ENCODE measurements around the gene AGAP1. TPM values are rescaled to one million over a fixed set of nuclear protein-coding genes. Genes with fewer than 3 reads are reported as not detected.

Gene AGAP1
- total RNA-seq, 1 donor from 2014 or later: 39.4 TPM

- no peaks in the 10 kb centered on the region for H3K27me3 ChIP-seq (ENCODE audit: insufficient read depth, low read length)
- Mint-ChIP-seq H3K27ac (ENCODE audit: unreplicated experiment) (no peak overlapping the region), H3K4me3 (ENCODE audit: unreplicated experiment) (no peak overlapping the region), H3K27me3 (ENCODE audit: low read depth, unreplicated experiment) (no peaks in the 10 kb centered on the region), H3K4me1 (ENCODE audit: low read depth, unreplicated experiment) (no peaks in the 10 kb centered on the region), H3K36me3 (ENCODE audit: low read depth, unreplicated experiment) (peaks cover 8% of the 10 kb centered on the region), H3K9me3 (ENCODE audit: unreplicated experiment) (no peaks in the 10 kb centered on the region)
- FAIRE-seq: no peak
- no peak overlapping the region for H3K9ac ChIP-seq (ENCODE audit: low read length)
- no peaks in the 10 kb centered on the region for H3K79me2 ChIP-seq (ENCODE audit: insufficient read depth, low read length)
- no peak for TF ChIP-seq CTCF (IDR thresholded peaks at IDR 0.05; ENCODE audit: insufficient read depth, low read depth, low read length)
- TF ChIP-seq EZH2 (IDR thresholded peaks at IDR 0.05; ENCODE audit: insufficient read depth, low read length): no peak
- peaks cover 5% of the 10 kb centered on the region for H3K4me1 ChIP-seq (ENCODE audit: insufficient read depth, low read length)
- no peak overlapping the region for H2AFZ ChIP-seq (ENCODE audit: low read depth, low read length)
- H3K9me3 ChIP-seq (ENCODE audit: insufficient read depth, low read depth, low read length): no peaks in the 10 kb centered on the region
- peaks cover 3% of the 10 kb centered on the region for H4K20me1 ChIP-seq (ENCODE audit: insufficient read depth, low read length)
- H3K4me2 ChIP-seq (ENCODE audit: low read length): no peak overlapping the region
- no peak overlapping the region for H3K27ac ChIP-seq (ENCODE audit: low read depth, low read length)
- H3K4me3 ChIP-seq (ENCODE audit: insufficient read depth, low read depth, low read length): no peak overlapping the region
- no peak for DNase-seq (ENCODE audit: low read depth)
- no peaks in the 10 kb centered on the region for H3K36me3 ChIP-seq (ENCODE audit: insufficient read depth, low read length)
Observed at GRCh38 chr2:236073246-236073645, 579.4 kb downstream of the AGAP1 start.

GRCh38 chr2:236073867-236074655, 580.2 kb downstream of the AGAP1 start:
- H3K36me3 ChIP-seq (ENCODE audit: insufficient read depth, low read length): no peaks in the 10 kb centered on the region
- H3K4me2 ChIP-seq (ENCODE audit: low read length): no peak overlapping the region
- TF ChIP-seq EZH2 (IDR thresholded peaks at IDR 0.05; ENCODE audit: insufficient read depth, low read length): no peak
- TF ChIP-seq CTCF (IDR thresholded peaks at IDR 0.05; ENCODE audit: insufficient read depth, low read depth, low read length): no peak
- no peak overlapping the region for H3K4me3 ChIP-seq (ENCODE audit: insufficient read depth, low read depth, low read length)
- no peak for FAIRE-seq
- no peaks in the 10 kb centered on the region for H3K79me2 ChIP-seq (ENCODE audit: insufficient read depth, low read length)
- no peak overlapping the region for H2AFZ ChIP-seq (ENCODE audit: low read depth, low read length)
- H3K36me3 Mint-ChIP-seq (ENCODE audit: low read depth, unreplicated experiment): peaks cover 7% of the 10 kb centered on the region
- no peaks in the 10 kb centered on the region for H3K9me3 ChIP-seq (ENCODE audit: insufficient read depth, low read depth, low read length)
- peaks cover 9% of the 10 kb centered on the region for H4K20me1 ChIP-seq (ENCODE audit: insufficient read depth, low read length)
- peaks cover 4% of the 10 kb centered on the region for H3K4me1 Mint-ChIP-seq (ENCODE audit: low read depth, unreplicated experiment)
- no peak overlapping the region for H3K27ac Mint-ChIP-seq (ENCODE audit: unreplicated experiment)
- H3K4me3 Mint-ChIP-seq (ENCODE audit: unreplicated experiment): no peak overlapping the region
- no peaks in the 10 kb centered on the region for H3K27me3 ChIP-seq (ENCODE audit: insufficient read depth, low read length)
- no peak overlapping the region for H3K27ac ChIP-seq (ENCODE audit: low read depth, low read length)
- no peaks in the 10 kb centered on the region for H3K9me3 Mint-ChIP-seq (ENCODE audit: unreplicated experiment)
- H3K27me3 Mint-ChIP-seq (ENCODE audit: low read depth, unreplicated experiment): no peaks in the 10 kb centered on the region
- no peak for DNase-seq (ENCODE audit: low read depth)
- H3K9ac ChIP-seq (ENCODE audit: low read length): no peak overlapping the region
- peaks cover 9% of the 10 kb centered on the region for H3K4me1 ChIP-seq (ENCODE audit: insufficient read depth, low read length)

- no peaks in the 10 kb centered on the region for H3K9me3 ChIP-seq (ENCODE audit: insufficient read depth, low read depth, low read length)
- no peak overlapping the region for H3K9ac ChIP-seq (ENCODE audit: low read length)
- peaks cover 9% of the 10 kb centered on the region for H3K36me3 Mint-ChIP-seq (ENCODE audit: low read depth, unreplicated experiment)
- H3K9me3 Mint-ChIP-seq (ENCODE audit: unreplicated experiment): no peaks in the 10 kb centered on the region
- no peak for FAIRE-seq
- H3K4me2 ChIP-seq (ENCODE audit: low read length): no peak overlapping the region
- DNase-seq (ENCODE audit: low read depth): no peak
- H3K27ac Mint-ChIP-seq (ENCODE audit: unreplicated experiment): no peak overlapping the region
- no peaks in the 10 kb centered on the region for H3K27me3 Mint-ChIP-seq (ENCODE audit: low read depth, unreplicated experiment)
- no peak overlapping the region for H2AFZ ChIP-seq (ENCODE audit: low read depth, low read length)
- H3K4me1 Mint-ChIP-seq (ENCODE audit: low read depth, unreplicated experiment): peaks cover 4% of the 10 kb centered on the region
- H3K4me3 ChIP-seq (ENCODE audit: insufficient read depth, low read depth, low read length): no peak overlapping the region
- H4K20me1 ChIP-seq (ENCODE audit: insufficient read depth, low read length): peaks cover 9% of the 10 kb centered on the region
- H3K27me3 ChIP-seq (ENCODE audit: insufficient read depth, low read length): no peaks in the 10 kb centered on the region
- H3K36me3 ChIP-seq (ENCODE audit: insufficient read depth, low read length): no peaks in the 10 kb centered on the region
- TF ChIP-seq EZH2 (IDR thresholded peaks at IDR 0.05; ENCODE audit: insufficient read depth, low read length): no peak
- no peak for TF ChIP-seq CTCF (IDR thresholded peaks at IDR 0.05; ENCODE audit: insufficient read depth, low read depth, low read length)
- H3K4me3 Mint-ChIP-seq (ENCODE audit: unreplicated experiment): no peak overlapping the region
- no peak overlapping the region for H3K27ac ChIP-seq (ENCODE audit: low read depth, low read length)
- H3K4me1 ChIP-seq (ENCODE audit: insufficient read depth, low read length): peaks cover 9% of the 10 kb centered on the region
- H3K79me2 ChIP-seq (ENCODE audit: insufficient read depth, low read length): no peaks in the 10 kb centered on the region
Observed at GRCh38 chr2:236075802-236076201, 582.0 kb downstream of the AGAP1 start.
